Activated CD8-positive, alpha-beta memory T cell treated with anti-CD3 and anti-CD28 coated beads, Interleukin-2, amount 50 U/mL, for 48 hours (primary cell): ENCODE measurements around the gene HOPX.
"Not testable (repeated sequence)": the region's sequence is repeated elsewhere in the genome, so short reads cannot be mapped to it uniquely, and the experiment has no call there.

Experiments
- DNase-seq: peaks from one replicate; pipeline ENCODE4 v3.0.0-alpha.2; 2020

HOPX gene

GRCh38 chr4:56653461-56654237, 27.4 kb downstream of the HOPX start:
- no peak for DNase-seq

- DNase-seq: no peak
These were observed 28.9 kb downstream of the HOPX start for GRCh38 chr4:56652196-56652595.

- DNase-seq: no peak
These were observed 30.1 kb downstream of the HOPX start for GRCh38 chr4:56651056-56651350.

GRCh38 chr4:56650262-56651055, 30.6 kb downstream of the HOPX start:
- DNase-seq: no peak

- no peak for DNase-seq
These were observed 31.4 kb downstream of the HOPX start for GRCh38 chr4:56649445-56650261.

GRCh38 chr4:56648824-56649151, 32.3 kb downstream of the HOPX start:
- DNase-seq: no peak

GRCh38 chr4:56648021-56648823, 32.9 kb downstream of the HOPX start:
- no peak for DNase-seq

- DNase-seq: no peak
These were observed 34.8 kb downstream of the HOPX start for GRCh38 chr4:56646341-56646740.

GRCh38 chr4:56643596-56643995, 37.5 kb downstream of the HOPX start:
- DNase-seq: no peak

- no peak for DNase-seq
These were observed 39.5 kb downstream of the HOPX start for GRCh38 chr4:56641494-56642051.

GRCh38 chr4:56640621-56641493, 40.2 kb downstream of the HOPX start:
- no peak for DNase-seq

- no peak for DNase-seq
These were observed 43.3 kb downstream of the HOPX start for GRCh38 chr4:56637791-56638190.

- no peak for DNase-seq
These were observed 43.9 kb downstream of the HOPX start for GRCh38 chr4:56637154-56637553.

GRCh38 chr4:56634954-56635353, 46.1 kb downstream of the HOPX start:
- DNase-seq: not testable (repeated sequence)

GRCh38 chr4:56633486-56633885, 47.6 kb downstream of the HOPX start:
- DNase-seq: no peak

GRCh38 chr4:56630876-56631666, 50.0 kb downstream of the HOPX start:
- no peak for DNase-seq

GRCh38 chr4:56628592-56628991, 52.5 kb downstream of the HOPX start:
- DNase-seq: no peak

- no peak for DNase-seq
These were observed 53.1 kb downstream of the HOPX start for GRCh38 chr4:56627985-56628384.

- no peak for DNase-seq
These were observed 53.7 kb downstream of the HOPX start for GRCh38 chr4:56627375-56627774.

- DNase-seq: no peak
These were observed 54.1 kb downstream of the HOPX start for GRCh38 chr4:56626963-56627362.

GRCh38 chr4:56626420-56626819, 54.7 kb downstream of the HOPX start:
- DNase-seq: no peak
